K562 (cell line): ENCODE results near the gene LPIN2. TPM values are rescaled to one million over a fixed set of nuclear protein-coding genes. Genes with fewer than 3 reads are reported as not detected.

ENCODE experiments used
- BMI1 ChIP-seq: fragments of 150-350 bp; IDR thresholded peaks from 2 replicates; pipeline ENCODE4 v1.6.1; 2014; ENCODE audit warnings: low read length
- C11orf30 ChIP-seq: fragments of 450-650 bp; IDR thresholded peaks from 2 replicates; pipeline ENCODE4 v1.6.1; 2016; ENCODE audit warnings: low read depth, mild to moderate bottlenecking
- CEBPG ChIP-seq, 3 experiments: fragments of 200-800 bp in 1 of 3; sonication (Bioruptor generic) in 1 of 3; sonication (generic) in 1 of 3; formaldehyde crosslinking in 1 of 3; IDR thresholded peaks in 2 of 3; conservative IDR thresholded peaks in 1 of 3; 2 replicates each; pipeline versions ENCODE4 v1.6.1 to v1.8.0; 2016 to 2022; ENCODE audit warnings: missing compliant biosample characterization in 2 of 3, missing genetic modification characterization in 2 of 3, mild to moderate bottlenecking in 1 of 3, missing genetic modification reagents in 1 of 3
- DDX20 ChIP-seq: fragments of 450-650 bp; IDR thresholded peaks from 2 replicates; pipeline ENCODE4 v1.6.1; 2016; ENCODE audit warnings: missing genetic modification characterization, low read depth, mild to moderate bottlenecking, missing compliant biosample characterization, moderate library complexity
- EHMT2 ChIP-seq: fragments of 450-650 bp; IDR thresholded peaks from 2 replicates; pipeline ENCODE4 v1.6.1; 2018; ENCODE audit warnings: antibody characterized with exemption
- JUND ChIP-seq, 2 experiments: IDR thresholded peaks; 2 replicates in 1 of 2; 3 replicates in 1 of 2; pipeline ENCODE4 v1.6.1; 2011; ENCODE audit warnings: borderline replicate concordance in 2 of 2, low read depth in 2 of 2, low read length in 2 of 2, improper control_type of control experiment in 1 of 2, missing biosample characterization in 1 of 2, missing genetic modification characterization in 1 of 2, missing genetic modification reagents in 1 of 2
- LCOR ChIP-seq: sonication (generic); formaldehyde crosslinking; IDR thresholded peaks from 2 replicates; pipeline ENCODE4 v1.8.0; 2022; ENCODE audit warnings: mild to moderate bottlenecking, missing genetic modification reagents
- MGA ChIP-seq: fragments of 450-650 bp; IDR thresholded peaks from 2 replicates; pipeline ENCODE4 v1.6.1; 2016; ENCODE audit warnings: mild to moderate bottlenecking, moderate library complexity
- SFPQ ChIP-seq: fragments of 200-400 bp; formaldehyde crosslinking; IDR thresholded peaks from 2 replicates; pipeline ENCODE4 v1.6.1; 2017; ENCODE audit warnings: mild to moderate bottlenecking, low read depth, low read length, moderate library complexity
- ZBTB26 ChIP-seq: fragments of 450-650 bp; formaldehyde crosslinking; IDR thresholded peaks from 2 replicates; pipeline ENCODE4 v1.4.0; 2022; ENCODE audit warnings: missing genetic modification characterization
- polyA plus RNA-seq, 8 experiments: library from polyadenylated mRNA; depleted of rRNA in 4 of 8; stranded (reverse) in 5 of 8; unstranded in 3 of 8; fragments of >200 nt; fragmentation: Nextera tagmentation in 2 of 8; fragmentation: Illumina TruSeq in 1 of 8; extraction: Ambion mirVana in 2 of 8; extraction: Trizol in 1 of 8; gene quantifications; 2 replicates each; pipeline versions ENCODE4 v1.2.1 to v1.2.3, GENCODE V29; 2011 to 2014; ENCODE audit warnings: inconsistent platforms in 1 of 8, missing spikeins in 1 of 8
- total RNA-seq, 7 experiments: library from RNA; depleted of rRNA in 6 of 7; stranded (reverse); fragments of >200 nt in 6 of 7; fragmentation: Illumina TruSeq in 2 of 7; extraction: Trizol in 2 of 7; gene quantifications; 2 replicates each; pipeline versions ENCODE4 v1.2.1 to v1.2.3, GENCODE V29; 2011 to 2021; ENCODE audit warnings: low replicate concordance in 1 of 7

LPIN2 gene
- total and polyA plus RNA-seq, 9 of the 15 experiments (the other 6 are each of a cell fraction or from before 2014, with no cell fraction given), result 5.2 to 34.8 (median 24.6) TPM

DNA sequence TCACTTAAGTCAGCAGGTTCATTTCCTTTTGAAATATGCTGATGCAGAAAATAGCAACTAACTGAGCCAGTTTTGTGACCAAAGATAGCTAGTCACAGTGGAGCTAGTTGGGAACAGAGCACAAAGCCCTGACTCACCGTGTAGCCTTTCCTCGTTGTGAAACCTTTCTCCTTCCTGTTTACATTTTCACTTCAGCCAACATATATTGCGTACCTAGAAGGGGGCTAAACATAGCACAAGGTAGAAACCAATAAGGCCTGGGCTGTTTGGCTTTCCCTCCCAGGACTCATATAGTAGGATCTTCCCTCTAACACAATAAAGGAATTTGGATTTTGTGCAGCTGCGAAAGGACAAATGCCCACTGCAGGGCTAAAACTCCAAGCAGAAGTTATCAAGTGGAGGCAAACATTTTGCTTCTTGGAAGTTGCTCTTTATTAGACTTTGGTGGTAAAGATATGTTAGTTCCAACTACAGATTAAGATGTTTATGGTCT is 24.5 kb upstream of the LPIN2 start (continued):
- TF ChIP-seq MGA, result no peak
- TF ChIP-seq BMI1, result no peak
- no peak for TF ChIP-seq LCOR (CRISPR knock-in tag)
- TF ChIP-seq ZBTB26 (CRISPR knock-in tag), result no peak
- peak; percentile 75 for TF ChIP-seq JUND (IDR thresholded peaks at IDR 0.05; ENCODE audit: borderline replicate concordance, low read depth, low read length)
- peak; percentile 59; the same call in 1 of the 3 replicates for TF ChIP-seq JUND (tag; IDR thresholded peaks at IDR 0.05; ENCODE audit: borderline replicate concordance, low read depth, low read length)
- TF ChIP-seq EHMT2, result peak; percentile 48; the same call in 1 of the 2 replicates
- no peak for TF ChIP-seq SFPQ
- TF ChIP-seq C11orf30, result peak; percentile 98
- TF ChIP-seq DDX20 (tag), result peak; percentile 50; the same call in 1 of the 2 replicates
- peak; percentile 80; the same call in 1 of the 2 replicates for TF ChIP-seq CEBPG (CRISPR knock-in tag; IDR thresholded peaks at IDR 0.05)
- TF ChIP-seq CEBPG (tag; conservative IDR thresholded peaks at IDR 0.05 in 1 of 2, IDR thresholded peaks at IDR 0.05 in 1 of 2), result peak; percentile 80 to 93
